ENCODE results near the gene LHFPL6.

Gene LHFPL6

GRCh38 chr13:39509616-39510315 is 93.2 kb downstream of the LHFPL6 start:
- no peak for DNase-seq

GRCh38 chr13:39506559-39507390 is 96.2 kb downstream of the LHFPL6 start:
- DNase-seq, result no peak

DNA sequence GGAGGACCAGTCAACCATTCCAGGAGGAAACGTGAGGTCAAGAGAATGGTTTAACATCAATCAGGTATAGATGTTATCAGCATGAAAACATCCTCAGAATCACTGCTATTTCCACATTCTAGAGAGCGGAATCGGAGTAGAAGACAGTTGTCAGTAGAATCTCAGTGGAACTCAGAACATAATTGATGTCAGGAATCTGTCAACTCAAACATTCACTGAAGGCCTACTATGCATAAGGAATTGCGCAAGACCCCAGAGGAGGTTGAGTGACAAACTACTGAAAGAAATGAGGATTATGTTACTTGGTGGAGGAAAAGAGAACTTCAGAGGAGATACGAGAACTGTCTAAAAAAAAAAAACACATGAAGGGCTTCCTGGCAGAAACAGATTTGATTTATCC is 97.8 kb downstream of the LHFPL6 start:
- no peak for DNase-seq

GRCh38 chr13:39503048-39503447 is 99.9 kb downstream of the LHFPL6 start:
- DNase-seq, result no peak

- no peak for DNase-seq
Observed at GRCh38 chr13:39501702-39502324, 101.2 kb downstream of the LHFPL6 start.

DNA sequence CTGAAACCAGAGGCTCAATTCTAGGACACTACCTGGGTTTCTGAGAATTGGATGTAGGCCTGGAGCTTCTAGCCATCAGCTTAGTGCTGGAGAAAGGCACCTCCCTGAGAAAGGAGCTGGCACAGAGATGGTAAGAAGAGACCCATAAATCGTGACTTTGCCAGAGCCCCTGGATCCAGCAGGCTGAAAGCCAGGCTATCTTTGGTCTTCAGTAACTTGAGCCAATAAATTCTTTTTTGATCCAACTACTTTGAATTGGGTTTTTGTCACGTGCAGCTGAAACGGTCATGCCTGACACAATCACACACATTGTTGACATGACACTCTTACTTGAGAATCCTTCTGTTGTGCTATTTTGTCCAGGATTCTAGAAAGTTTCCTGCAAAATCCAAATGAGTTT is 103.4 kb downstream of the LHFPL6 start:
- DNase-seq, result no peak

- DNase-seq, result no peak
Observed at GRCh38 chr13:39498471-39499114, 104.4 kb downstream of the LHFPL6 start.

DNA sequence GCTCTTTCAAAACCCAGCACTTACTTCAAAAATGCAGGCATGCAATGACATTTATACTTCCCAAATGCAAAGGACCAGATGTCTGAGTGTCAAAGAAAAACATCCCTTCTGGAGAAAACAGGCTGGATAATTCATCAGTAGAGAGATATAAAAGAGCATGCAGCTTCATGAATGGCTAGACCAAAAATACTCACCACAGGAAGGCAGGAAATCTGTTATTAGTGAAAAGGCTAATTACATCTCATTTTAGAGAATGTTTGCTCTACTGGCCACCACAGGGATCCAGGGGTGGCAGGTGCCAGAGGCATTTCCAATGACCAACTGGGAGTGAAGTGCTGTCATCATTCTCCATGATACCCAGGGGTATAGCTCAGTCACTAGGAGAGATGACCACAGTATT is 106.5 kb downstream of the LHFPL6 start:
- peak; percentile 96 for DNase-seq

DNA sequence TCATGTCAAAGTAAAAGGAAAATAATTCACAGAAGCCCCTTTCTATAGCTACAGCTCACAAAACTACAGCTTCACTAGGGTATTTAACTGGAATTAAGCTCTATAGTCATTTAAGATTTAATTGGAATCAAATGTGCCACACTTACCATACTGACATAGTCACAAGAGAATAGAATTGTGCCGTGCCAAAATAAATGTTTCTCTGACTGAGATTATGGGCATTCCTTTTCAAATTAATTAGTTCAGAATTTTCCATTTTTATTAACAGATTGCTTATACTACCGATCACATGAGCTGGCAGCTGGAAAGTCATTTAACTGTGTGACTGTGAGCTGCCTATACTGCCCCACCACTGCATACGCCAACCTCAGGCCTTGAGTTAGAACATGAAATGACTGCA is 108.4 kb downstream of the LHFPL6 start:
- no peak for DNase-seq

GRCh38 chr13:39494006-39494405 is 109.0 kb downstream of the LHFPL6 start:
- no peak for DNase-seq

DNA sequence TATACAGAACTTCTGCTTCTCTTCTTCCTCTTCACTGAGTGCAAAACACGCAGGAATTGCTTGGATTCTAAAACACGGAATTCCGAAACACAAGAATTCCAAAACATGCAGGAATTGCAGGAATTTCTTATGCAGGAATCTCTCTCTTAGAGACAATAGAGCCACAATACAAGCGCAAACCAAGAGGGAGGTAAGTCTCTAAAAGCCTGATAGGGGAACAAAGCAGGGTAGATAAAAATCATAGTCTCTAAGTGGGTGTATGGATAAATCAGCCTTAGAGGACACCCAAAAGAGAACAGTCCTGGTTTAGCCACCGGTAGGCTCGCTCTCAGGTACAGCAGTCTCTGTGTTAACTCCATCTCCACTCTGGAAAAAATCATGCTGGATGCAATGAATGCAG is 112.9 kb downstream of the LHFPL6 start:
- no peak for DNase-seq

DNA sequence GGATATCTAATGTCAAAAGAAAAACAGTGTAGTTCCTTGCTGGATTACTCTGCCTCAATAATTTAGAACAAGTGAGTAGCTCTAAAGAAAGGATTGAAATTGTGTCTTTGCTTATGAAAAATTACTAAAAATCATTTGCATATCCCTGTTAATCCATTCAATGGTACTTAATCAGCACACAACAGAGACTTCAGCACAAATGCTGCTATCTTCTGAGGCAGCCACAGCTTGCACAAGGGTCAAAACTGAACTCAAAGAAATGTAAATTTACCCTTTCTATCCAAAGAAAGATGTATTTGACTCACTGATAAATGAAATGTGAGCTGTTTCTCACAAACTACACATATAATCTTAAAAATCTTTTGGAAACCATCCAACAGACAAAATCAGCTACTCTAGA is 116.2 kb downstream of the LHFPL6 start:
- DNase-seq, result no peak

GRCh38 chr13:39485314-39485700 is 117.7 kb downstream of the LHFPL6 start:
- no peak for DNase-seq

GRCh38 chr13:39484506-39485313 is 118.3 kb downstream of the LHFPL6 start:
- DNase-seq, result no peak

DNA sequence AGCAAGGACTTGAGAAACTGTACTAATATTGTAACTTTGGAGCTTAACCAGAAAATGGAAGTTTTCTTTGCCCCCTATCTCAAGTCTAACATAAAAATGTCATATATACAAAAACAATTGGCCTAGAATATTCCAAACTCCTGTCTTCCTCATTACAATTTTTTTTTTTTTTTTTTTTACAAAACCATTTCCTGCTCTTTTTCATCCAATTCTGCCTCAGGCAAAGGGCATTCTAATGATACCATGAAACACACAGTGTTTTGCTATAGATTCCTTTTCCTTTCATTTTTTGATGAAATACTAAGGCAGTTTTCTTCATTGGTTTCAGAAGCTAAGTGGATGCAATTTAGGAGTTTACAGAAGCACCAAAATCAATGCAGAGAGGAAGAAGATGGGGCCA is 119.7 kb downstream of the LHFPL6 start:
- DNase-seq, result no peak

DNA sequence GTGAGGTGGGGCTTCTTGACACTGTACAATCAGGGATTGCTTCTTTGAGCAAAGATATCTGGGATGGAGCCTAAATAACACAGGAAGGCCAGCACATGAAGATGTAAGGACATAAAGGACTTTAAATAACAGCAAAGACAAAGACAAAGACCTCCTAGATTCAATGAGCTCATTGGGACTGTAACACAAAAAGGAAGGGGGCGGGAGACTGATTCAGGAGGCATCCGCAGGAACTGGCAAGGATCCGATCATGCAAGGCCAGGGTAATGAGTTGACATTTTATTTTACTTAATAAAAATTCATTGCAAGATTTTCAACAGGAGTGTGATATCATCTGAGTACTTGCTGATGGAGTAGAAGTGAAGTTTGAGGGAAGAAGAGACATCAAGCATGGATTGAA is 121.5 kb downstream of the LHFPL6 start:
- DNase-seq, result no peak

GRCh38 chr13:39474600-39474999 is 128.4 kb downstream of the LHFPL6 start:
- DNase-seq, result no peak

- DNase-seq, result no peak
Observed at GRCh38 chr13:39469676-39470075, 133.3 kb downstream of the LHFPL6 start.

GRCh38 chr13:39468306-39468705 is 134.7 kb downstream of the LHFPL6 start:
- DNase-seq, result no peak

GRCh38 chr13:39463611-39464010 is 139.4 kb downstream of the LHFPL6 start:
- DNase-seq, result no peak

- no peak for DNase-seq
Observed at GRCh38 chr13:39462906-39463305, 140.1 kb downstream of the LHFPL6 start.

DNA sequence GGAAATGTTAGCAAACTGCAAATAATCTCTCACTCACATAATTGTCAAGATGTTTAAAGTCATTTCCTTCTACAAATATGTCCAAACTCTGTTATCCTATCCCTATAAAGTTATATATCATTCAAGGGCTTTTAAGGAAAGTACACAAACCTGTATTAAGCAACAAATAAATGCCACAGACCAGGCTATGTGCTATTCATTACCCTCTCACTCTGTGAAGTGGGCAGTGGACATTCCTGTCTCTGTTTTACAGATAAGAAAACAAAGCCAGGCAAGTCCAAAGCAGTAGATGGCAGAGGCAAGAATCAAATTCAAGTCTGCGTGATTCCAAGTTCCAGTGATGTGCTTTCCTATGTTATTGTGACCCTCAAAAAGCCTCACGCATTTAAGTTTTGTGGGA is 140.6 kb downstream of the LHFPL6 start:
- DNase-seq, result no peak
